DLD1 (cell line): Measurements from ENCODE around the gene SV2C.

ENCODE experiments used
- in situ Hi-C: cut with HindIII; loops from 2 replicates; pipeline ENCODE4 v1.10.0; 2017; ENCODE audit warnings: low sequenced_read_pairs

The SV2C gene

DNA sequence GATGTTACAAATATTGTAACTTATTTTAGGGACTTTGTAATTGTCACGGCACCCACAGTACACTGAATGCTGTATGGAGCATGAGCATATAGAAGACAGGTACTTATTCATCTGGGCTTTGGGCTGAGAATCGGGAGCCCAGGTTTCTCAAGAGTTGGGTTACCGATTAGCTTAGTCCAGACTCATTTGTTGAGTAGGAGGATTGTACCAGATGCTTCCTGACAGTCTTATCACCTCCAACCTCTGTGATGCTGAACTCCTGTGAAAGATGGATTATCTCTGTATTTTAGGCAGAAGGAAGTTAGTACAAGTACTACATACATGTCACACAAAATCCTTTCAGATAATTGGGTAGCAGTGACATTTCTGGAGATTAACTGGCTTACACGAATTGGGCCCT, 79.2 kb downstream of the SV2C start:
- in situ Hi-C loops: no loop called here

DNA sequence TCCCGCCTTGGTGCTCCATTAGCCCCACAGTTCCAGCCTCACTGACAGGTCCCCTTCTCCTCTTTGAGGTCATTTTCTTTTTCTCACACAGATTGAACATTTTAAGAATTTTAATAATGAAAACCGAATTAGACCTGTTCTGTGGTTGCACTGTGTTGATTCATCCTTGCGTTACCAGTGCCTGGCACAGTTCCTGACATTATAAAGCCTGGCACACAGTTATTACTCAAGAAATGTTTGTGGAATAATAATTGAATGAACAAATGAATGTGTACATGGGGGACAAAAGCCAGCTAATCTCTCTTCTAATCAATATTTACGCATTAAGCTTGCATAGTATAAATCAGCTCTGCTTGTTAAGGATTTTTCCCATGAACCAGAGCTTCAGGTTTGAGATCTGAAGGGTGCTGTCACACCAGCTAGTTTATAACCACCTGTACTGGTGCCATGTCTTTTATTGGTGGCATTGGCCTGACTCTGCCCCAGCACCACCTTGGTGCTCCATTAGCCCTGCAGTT, 80.0 kb downstream of the SV2C start:
- in situ Hi-C loops: no loop called here

DNA sequence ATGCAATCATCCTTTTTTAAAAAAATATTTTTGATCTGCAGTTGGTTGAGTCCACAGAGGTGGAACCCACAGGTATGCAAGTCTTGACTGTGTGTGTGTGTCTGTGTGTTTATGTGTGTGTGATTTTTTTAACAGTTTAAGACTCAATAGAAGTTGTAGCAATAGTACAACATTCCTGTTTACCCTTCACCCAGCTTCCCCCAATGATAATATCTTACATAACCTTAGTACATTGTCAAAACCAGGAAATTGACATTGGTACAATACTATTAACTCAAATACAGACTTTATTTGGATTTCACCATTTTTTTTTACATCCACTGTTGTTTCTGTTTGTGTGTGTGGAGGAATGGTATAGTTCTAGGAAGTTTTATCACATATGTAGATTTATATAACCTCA, 81.8 kb downstream of the SV2C start:
- in situ Hi-C loops: no loop called here

DNA sequence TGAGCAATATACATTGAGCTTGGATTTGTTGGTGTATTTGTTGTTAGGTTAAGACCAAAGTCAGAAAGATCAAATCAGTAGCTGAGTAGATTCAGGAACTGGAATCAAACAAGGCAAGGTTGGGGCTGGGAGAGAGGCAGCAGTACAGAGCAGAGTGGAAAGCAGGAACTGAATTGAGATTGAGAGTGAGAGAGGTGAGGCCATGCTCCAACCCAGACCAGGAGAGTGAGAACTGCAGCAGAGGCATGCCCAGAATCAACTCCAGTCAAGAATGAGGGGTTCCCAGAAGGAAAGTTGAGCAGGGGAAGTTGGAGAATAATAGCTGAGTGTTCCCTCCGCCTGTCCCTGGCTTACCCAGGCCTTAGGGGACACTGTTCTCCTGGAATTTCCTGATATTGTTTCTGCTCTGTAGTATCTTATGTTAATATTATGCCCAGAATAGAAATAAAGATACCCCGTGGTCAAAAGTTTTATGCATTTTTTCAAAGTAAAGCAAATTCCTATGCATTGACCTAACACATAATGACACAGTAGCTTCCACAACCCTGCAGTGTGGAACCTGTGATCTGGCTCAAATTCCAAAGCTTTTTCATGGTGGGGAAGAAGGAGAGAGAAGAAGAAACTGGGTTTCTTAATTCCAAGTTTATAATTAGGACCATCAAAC, 82.7 kb downstream of the SV2C start:
- in situ Hi-C loops: no loop called here

DNA sequence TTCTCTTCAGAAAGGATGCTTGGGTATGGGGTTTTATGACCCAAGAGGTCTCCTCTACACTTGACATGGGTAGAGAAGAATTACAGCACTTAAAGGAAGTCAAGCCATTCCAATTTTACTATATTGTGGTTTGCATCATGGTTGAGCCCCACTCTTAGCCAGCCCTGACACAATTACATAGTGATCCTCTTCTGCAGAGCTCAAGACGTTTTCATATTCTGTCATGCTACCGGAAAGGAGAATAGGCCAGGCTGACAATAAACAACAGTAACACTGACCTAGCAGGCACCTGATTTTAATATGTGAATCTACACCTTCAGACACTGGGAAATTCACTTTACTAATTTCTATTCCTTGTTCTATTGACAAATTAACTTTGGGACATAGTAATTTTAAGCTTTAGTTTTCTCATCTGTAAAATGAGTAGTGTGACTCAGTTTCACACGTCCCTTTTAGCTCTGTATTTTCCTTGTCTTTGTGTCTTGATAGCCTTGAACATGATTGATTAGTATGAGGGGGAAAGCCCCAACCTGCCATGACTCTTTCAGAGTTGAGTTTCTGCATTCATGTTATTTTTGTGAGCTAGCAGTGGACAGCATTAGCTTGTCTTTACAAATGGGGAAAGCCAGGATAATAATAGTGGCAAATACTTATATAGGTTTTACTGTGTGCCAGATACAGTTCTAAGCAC, 83.8 kb downstream of the SV2C start:
- in situ Hi-C loops: no loop called here

DNA sequence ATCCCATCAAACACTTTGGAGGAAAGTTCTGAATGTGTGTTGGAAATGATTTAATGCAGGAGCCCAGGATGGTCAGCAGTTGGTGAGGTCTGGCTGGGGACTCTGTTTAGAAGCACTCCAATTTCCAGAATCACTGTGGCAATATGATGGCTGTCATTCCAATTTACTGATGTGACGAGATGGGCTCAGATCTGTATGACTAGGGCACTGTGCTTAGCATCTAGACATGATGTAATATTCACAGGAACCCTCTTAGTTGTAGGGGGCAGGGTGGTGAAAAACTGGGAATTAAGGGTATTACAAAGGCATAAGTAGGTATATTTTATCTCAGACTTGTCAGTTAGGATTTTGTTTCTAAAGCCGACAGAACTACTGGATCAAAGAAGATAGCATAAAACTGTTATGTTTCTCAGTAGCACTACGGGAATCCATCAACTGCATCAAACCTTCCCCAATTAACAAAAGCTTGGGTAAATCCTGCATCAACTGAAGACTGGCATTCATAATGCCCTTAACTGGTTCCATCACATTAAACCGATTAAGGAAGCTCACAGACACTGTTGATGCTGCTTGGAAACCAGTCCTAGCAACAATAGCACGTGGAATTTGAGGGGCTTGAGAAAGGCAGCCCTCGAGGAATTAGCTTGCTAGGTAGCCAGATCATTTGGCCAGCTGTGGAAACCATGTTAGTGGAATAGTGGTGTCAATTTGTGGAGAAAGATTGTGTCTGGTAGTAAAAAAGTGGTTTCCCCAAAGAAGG, 86.1 kb downstream of the SV2C start:
- in situ Hi-C loops: no loop called here

DNA sequence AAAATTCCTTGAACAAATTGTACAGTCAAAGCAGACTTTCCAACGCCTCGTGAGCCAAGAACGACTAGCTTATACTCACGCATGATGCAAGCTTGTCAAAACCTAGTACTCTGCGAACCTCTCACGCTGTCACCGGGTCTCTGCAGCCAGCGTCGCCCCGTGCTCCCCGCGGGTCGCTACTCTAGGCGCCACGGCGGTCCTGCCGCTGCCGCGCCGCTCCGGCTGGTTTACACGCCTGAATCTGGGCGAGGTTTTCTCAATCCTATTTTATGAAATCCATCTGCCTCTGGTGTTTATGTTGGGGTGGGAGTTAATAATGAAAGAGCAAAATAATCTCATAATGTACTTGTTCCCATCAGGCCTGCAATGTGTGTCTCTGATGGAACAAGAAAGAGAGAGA, 90.9 kb downstream of the SV2C start:
- in situ Hi-C loops: no loop called here

DNA sequence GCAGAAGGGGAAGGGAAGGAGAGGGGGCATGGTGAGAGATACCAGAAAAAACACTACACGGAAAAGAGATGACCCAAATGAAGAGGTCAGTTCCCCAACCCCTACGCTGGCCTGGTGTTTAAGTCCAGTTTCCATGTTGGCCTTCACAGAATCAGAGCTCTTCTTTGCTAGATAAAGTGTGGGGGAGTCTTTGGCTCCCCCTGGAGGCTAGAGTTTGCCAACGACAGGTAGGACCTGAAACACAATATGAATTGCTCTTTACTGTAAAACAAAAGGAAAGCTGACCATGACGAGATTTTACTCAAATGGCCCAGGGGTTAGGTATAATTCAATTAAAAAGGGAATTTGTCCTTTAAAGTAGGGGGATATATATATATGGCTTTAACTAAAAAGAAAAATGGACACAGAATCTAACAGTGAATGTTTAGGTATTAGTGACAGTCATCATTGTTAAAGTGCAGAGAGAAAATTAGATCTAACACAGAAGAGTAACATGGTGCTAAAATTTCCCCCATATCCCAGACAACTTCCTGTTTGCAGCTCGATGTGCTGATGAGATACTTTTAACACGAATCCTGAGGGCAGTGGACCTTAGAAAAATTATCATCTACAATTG, 92.0 kb downstream of the SV2C start:
- in situ Hi-C loops: no loop called here

DNA sequence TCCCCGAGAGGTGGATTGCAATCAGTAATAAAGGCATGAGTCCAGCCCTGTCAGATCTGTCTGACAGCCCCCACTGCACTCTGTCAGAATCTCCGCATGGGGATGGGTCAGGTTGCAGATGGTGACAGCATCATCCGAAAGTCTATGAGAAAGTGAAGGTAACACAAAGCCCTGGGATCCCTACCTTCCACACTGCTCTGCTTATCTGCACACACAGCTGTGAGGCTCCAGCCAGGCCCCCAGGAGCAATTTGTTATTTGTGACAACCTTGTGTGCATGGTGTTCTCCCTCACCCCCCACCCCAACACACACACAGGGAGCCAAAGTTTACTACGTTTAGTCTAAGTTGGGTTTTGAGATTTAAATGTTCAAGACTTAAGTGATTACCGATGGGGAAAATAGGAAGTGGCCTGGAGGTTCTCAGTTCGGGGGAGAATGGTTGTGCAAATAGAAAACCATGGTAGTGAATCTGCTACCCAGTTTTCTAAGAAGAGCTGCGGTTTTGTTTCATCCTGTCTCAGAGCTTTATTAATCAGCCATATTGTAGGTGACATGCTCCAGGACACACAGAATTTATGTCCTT, 92.7 kb downstream of the SV2C start:
- in situ Hi-C loops: no loop called here

DNA sequence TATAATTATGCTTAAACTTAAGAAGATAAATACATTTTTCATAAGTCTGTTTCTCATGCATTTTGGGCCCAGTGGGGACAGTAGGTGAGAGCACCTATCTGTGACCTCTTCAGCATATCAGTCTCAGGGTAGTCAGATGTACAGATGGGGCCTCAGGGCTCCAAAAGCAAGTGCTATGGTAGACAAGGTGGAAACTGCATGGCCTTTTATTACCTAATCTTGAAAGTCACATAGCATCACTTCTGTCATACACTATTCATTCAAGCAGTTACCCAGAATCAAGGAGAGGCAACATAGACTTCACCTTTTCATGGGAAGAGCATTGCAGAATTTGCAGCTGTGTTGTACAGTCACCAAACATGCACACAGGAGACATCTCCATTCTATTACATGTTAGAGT, 94.8 kb downstream of the SV2C start:
- in situ Hi-C loops: no loop called here

DNA sequence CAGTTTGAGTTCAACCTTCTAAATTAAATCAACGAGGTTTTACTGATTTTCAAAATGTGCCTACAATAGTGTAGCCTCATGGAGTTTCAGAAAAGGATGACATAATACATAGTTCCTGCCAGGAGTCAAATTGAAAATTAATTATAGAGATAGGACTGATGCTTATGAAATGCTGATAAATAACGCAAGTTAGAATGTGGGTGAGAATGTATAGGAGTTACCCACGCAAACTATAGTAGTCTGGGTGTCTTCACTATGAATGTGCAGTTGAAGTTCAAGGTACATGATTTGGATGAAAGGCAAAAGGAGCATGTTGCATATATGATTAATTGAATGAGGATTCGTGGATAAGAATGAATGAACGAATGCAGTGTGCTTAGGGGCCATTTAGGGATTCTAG, 95.7 kb downstream of the SV2C start:
- in situ Hi-C loops: no loop called here

DNA sequence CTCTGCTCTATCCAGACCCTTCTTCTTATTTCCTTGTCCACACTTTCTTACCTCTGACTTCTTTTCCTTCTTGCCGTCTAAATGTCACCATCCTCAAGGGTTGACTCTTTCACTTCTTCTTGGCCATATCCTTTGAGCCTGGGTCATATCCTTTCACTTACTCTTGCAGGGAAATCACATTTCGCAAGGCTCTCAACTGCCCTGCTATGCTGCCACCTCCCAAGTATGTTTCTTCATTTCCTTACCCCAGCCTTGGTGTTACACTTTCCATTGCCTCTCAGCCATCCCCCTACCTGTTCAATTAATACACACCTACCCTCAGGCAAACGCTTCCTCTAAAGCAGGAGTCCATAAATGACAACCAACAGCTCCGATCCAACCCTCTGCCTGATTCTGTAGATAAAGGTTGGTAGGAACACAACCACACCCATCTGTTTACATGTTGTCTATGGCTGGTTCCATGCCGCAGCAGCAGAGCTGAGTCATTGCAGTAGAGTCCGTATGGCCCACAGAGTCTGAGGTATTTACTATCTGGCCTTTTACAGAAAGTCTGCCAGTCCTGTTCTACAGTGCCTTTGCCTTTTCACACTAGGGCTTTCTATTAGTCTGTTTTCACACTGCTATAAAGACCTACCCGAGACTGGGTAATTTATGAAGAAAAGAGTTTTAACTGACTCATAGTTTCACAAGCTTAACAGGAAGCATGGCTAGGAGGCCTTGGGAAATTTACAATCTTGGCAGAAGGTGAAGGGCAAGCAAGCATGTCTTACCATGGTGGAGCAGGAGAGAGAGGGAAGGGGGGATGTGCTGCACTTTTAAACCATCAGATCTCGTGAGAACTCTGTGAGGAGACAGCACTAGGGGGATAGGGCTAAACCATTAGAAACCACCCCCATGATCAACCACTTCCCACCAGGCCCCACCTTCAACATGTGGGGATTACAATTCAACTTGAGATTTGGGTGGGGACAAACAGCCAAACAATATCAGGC, 97.9 kb downstream of the SV2C start:
- in situ Hi-C loops: loop anchor here (5.0 kb wide), 1 partner anchor 46 kb away; no protein-coding TSS in a partner anchor

DNA sequence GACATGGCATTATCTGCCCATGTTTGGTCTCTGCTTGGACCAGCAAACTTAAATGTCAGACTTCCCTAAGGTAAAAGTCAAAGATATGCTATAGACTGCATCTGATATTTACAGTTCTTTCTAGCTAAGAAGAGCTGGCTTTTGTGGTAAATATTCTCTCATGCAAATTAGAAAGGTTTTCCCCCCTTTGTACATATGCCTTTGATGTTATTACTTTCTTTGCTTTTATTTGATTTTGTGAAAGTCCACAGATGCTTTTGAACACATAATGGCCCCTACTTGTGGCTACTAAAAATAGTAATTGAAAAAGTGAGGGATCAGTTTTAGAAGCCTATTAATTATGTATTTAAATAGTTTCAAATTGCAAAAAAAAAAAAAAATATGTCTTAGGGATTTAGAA, 104.2 kb downstream of the SV2C start:
- in situ Hi-C loops: no loop called here

DNA sequence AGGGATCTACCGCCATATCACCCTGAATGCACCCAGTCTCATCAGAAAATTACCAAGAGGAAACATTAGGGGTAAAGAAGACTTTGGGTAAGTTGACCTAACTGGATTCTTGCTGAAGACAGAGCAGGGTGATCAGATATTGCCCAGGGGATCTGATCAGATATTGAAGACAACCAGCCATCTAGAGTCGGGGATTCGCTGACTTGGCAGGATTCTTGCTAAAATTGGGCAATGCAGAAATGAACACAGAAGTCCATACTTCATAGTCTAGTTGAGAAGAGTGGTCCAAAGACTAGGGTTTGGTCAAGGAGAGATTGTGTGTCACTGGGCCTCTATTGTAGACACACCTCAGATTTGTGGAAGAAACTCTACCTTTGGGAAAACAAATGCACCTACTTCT, 107.2 kb downstream of the SV2C start:
- in situ Hi-C loops: no loop called here

DNA sequence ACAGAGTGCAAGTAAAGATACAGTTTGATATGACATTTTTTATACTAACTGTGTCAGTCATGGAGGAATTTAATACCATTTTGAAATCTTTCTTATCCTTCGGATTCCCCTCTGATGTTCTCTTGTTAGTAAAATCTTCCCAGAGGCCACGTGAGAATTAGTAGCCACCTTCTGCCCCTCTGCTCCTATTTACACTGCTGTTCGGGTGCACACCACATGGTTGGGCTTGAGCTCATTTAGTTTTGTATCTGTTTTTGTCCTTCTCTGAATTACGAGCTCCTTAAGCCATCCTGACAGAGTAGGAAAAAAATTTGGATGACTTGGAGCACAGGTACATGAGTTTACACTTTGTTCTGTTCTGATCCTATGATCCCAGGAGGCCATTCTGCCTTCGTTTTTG, 109.7 kb downstream of the SV2C start:
- in situ Hi-C loops: no loop called here

DNA sequence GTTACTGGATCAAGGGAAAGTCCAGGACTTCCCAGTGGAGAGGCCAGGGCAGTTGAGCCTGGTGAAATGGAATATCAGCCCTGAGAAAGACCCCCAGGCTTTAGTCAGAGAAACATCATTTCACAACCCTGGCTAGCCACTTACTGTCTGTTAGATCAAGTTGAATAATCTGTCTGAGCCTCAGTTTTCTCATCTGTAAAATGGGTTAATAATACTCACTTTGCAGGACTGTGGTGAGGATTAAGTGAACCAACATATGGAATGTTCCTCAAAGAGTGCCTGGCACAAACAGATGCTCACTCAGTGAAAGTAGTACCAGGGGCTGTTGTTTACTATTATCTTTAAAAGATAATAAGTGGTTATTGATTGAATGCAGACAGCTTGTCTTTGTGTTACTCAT, 110.5 kb downstream of the SV2C start:
- in situ Hi-C loops: no loop called here

DNA sequence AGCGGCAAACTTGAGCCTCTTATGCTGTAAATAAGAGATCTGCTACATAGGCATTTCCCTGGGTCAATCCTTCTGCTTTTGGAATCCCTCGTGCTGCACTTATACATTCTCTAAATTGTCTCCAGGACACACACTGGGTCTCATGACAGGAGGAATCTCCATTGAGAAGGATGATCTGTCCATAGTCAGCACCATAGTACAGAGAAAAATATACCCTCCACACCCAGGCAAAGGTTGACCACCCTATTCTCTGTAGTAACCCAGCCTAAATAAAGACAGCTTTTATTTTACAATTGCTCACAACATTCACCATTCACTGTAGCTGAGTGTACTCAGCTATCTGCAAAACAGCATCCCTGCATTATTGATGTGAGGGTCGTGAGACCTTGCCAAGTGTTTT, 111.2 kb downstream of the SV2C start:
- in situ Hi-C loops: no loop called here

DNA sequence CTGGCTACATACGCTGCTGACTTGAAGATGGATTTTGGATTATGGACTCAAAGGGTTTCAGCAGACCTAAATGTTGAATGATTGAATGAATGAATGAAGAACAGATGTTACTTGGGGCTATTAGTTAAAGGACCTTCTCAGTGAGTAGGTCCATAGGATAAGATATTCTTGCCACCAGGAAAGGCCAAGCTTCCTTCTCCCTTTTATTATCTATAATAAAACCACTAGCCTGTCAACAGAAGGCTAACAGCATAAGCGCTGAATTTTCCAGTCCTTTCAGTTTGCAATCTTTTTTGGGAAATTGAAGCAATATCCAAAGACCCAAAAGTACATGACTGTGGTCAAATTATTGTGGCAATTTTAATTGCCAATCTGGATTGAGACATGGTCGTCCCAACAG, 113.3 kb downstream of the SV2C start:
- in situ Hi-C loops: no loop called here

DNA sequence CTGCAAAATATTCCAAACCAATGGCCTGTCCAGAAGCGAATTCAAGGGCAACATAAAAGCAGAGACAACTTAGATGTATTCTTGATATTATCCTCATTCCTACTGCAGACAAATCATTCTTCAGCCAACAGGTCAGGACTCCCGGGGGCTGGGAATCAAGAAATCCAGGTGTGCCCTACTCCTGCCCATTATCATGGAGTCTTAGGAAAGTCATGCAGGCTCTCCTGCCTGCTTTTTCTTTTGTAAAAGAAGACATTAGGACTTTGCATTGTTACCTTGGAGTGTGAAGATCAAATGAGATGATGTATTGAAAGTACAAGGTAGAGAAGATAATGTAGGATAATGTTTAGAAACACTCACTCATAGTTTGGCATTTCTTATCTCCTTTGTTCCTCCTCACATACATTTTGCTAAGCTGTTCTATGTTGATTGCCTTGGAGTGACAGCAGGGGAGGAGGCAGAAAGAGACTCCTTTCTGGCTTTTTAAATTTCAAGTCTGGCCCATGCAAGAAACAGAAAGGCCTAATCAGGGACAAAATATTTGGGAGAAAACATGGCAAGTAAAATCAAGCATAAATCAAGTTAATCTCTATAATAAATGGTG, 113.8 kb downstream of the SV2C start:
- in situ Hi-C loops: no loop called here
